ENCODE data around the gene COL10A1.

GRCh38 chr6:116101790-116102189 lies 24.1 kb downstream of the COL10A1 start:
- TF ChIP-seq CTCF (IDR thresholded peaks at IDR 0.05 in 8 of 11, conservative IDR thresholded peaks at IDR 0.05 in 3 of 11) (no peak), POLR2A (IDR thresholded peaks at IDR 0.05) (no peak), POLR2AphosphoS5 (IDR thresholded peaks at IDR 0.05) (no peak)
